ENCODE results near the gene SCOC.
A peak's percentile ranks its signal among the peaks of the same experiment; 100 is the strongest.
"Not testable (repeated sequence)": the region's sequence is repeated elsewhere in the genome, so short reads cannot be mapped to it uniquely, and the experiment has no call there.

The SCOC gene

GRCh38 chr4:140361099-140361498, 12.3 kb upstream of the SCOC start:
- DNase-seq (ENCODE audit: low read depth, low spot score), result no peak

DNA sequence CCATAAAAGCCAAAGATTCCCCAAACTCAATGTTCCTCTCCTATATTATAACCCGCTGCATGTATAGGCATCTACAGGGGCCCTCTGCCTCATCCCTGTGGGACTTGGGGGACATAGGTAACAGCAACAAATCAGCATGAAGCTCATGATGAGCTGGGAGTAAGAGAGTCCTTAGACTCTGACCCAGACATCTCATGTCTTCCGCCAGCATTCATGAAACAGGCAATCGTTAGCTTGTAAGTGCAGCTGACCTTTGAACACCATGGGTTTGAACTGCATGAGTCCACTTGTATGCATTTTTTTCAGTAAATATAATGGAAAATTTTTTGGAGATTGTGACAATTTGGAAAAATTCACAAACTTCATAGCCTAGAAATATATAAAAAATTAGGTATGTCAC, 10.4 kb upstream of the SCOC start:
- DNase-seq (ENCODE audit: low read depth, low spot score), result no peak

DNA sequence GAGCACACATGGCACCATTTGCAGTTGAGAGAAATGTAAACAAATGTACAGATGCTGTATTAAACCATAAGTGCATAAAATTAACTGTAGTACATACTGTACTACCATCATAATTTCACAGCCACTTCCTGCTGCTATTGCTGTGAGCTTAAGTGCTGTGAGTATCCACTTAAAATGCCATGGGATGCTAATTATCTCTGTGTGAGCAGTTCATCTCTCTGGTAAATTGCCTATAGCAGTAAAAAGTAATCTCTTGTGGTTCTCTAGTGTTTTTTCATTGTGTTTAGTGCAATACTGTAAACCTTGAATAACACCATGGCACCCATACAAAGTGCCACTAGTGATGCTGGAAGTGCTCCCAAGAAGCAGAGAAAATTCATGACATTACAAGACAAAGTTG, 9.9 kb upstream of the SCOC start:
- no peak for DNase-seq (ENCODE audit: low read depth, low spot score)

DNA sequence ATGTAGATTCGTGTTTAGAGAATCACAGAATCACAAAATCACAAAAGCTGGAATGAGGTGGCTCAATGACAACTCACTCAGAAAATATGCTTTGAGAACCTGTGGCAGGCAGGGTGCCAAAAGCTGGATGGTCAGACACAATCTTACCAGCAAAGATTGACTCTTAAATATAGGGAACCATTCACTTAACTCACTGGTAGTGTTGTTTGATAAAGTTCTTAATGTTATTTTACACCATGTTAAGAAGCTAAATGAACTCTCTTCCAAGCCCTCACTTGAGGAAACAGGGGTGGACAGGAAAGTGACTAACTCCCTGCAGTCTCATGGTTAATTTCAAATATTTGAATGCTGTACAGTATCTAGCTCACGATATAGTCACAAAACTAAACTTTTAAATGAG, 5.7 kb upstream of the SCOC start:
- DNase-seq (ENCODE audit: low read depth, low spot score), result no peak

DNA sequence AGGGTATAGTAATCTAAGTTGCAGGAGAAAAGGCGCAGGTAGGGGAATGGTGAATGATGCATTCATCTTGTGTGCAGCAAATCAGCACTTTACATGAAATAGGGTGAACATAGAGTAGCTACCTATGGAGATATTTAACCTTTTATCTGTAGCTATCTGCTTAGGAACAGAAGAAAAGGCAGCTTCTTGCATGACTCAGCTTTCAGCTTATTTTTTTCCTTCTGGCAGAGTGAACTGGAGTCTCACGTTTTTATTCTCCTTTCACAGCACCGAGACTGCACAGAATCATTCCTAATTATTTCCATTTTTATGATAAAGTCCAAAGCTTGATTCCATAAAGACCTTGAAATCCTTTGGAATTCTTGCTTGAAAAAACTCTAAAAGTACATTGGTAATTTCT, 4.8 kb upstream of the SCOC start:
- no peak for DNase-seq (ENCODE audit: low read depth, low spot score)

DNA sequence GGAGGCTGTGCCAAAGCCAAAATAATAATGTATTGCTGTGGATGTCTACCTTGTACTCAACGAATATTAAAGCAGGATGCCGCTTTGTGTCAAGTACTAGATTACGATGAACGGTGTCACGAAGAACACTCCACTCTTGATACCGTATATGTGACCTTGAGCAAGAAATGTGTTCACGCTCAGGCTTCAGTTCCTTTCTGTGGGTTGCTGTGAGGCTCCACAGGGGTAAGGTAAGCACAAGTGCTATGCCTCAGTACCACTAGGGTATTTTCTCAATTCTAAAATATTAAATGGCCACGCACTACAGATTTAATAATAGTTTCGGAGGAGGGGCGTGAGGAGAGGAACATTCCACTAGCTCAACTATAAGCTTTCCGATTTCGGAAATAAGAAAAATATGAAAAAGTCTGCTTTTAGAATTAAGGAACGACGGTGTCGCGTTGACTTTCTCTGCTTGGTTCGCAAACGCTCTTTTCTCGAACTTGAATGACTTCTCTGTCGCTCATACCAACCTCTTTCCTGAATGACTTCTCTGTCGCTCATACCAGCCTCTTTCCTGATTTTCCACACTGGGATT, 607 bp upstream of the SCOC start:
- no peak for DNase-seq (ENCODE audit: low read depth, low spot score)

GRCh38 chr4:140374130-140374477, 658 bp downstream of the SCOC start:
- no peak for DNase-seq (ENCODE audit: low read depth, low spot score)

DNA sequence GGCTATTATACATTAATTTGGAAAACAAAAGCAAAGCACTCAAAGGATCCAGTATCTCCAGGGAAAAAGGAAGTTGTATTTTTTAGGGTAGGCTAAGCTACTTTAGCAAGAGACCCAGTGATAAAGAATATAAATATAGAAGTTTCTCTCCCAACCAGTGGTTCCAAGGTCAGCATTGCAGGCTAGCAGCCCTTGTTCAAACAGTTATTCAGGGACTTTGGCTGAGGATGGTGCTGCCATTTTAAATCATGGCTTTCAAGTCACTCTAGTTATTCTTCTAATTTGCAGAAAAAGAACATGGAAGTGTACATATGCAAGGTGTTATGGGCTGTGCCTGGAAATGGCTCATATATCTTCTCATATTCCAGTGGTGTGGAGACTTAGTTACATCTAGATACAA, 9.3 kb downstream of the SCOC start:
- DNase-seq (ENCODE audit: low read depth, low spot score), result no peak

- DNase-seq (ENCODE audit: low read depth, low spot score), result no peak
Measured at GRCh38 chr4:140388015-140388414, 14.6 kb downstream of the SCOC start.

GRCh38 chr4:140395668-140396067, 22.2 kb downstream of the SCOC start:
- DNase-seq (ENCODE audit: low read depth, low spot score), result no peak

GRCh38 chr4:140400111-140400510, 26.7 kb downstream of the SCOC start:
- no peak for DNase-seq (ENCODE audit: low read depth, low spot score)

DNA sequence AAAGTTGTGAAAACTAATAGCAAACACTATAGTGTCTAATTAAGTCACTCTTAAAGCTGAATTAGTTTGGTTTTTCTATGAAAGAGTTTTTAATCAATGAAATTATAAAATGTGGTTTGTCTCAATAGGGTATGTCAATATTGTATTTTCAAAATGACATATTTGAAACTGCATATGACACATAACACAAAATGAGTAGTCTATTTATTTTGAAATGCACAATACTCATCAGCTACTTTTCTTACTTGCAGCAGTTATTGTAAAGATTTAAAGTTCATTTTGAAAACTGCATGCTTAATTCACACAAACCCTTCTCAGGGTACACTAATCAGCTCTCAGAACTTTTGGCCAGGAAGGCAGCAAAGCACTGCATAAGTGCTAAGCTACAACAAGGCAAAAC, 32.8 kb downstream of the SCOC start:
- no peak for DNase-seq (ENCODE audit: low read depth, low spot score)

GRCh38 chr4:140408974-140409373, 35.5 kb downstream of the SCOC start:
- no peak for DNase-seq (ENCODE audit: low read depth, low spot score)

DNA sequence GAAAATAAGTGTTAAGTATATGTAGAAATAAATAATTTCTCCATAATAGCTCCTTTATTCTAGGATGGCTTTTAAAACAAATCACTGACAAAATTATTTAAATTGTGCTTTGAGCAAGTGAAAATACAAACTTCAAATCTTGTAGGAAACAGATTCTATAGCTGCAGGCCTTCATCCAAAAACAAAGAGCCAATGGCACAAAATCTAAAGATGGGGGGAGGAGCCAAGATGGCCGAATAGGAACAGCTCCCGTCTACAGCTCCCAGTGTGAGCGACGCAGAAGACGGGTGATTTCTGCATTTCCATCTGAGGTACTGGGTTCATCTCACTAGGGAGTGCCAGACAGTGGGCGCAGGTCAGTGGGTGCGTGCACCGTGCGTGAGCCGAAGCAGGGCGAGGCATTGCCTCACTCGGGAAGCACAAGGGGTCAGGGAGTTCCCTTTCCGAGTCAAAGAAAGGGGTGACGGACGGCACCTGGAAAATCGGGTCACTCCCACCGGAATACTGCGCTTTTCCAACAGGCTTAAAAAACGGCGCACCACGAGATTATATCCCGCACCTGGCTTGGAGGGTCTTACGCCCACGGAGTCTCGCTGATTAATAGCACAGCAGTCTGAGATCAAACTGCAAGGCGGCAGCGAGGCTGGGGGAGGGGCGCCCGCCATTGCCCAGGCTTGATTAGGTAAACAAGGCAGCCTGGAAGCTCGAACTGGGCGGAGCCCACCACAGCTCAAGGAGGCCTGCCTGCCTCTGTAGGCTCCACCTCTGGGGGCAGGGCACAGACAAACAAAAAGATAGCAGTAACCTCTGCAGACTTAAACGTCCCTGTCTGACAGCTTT, 39.9 kb downstream of the SCOC start:
- DNase-seq (ENCODE audit: low read depth, low spot score), result not testable (repeated sequence)

GRCh38 chr4:140423106-140423505, 49.7 kb downstream of the SCOC start:
- DNase-seq (ENCODE audit: low read depth, low spot score), result no peak

DNA sequence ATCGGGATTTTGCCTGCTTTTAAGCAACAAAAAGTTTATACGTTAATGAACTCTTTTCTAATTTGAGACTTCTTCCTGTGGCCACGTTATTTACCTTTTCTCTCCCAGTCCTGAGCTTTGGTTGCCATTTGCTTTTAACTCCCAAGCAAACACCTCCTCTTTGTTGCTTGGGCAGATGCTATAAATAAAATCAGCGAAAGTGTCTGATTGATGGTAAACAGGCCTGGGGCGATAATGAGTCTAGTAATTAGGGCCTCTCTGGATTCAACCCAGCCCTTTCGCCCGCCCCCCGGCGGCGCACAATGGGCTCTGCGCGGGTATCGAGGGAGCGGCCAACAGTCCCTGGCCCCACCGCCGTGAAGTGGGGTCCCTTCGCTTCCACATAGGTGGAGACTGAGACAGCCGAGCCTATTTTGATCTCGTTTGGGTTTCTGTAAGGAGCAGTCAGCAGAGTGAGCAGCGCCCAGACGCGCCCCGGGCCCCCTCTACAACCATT, 53.2 kb downstream of the SCOC start:
- DNase-seq (ENCODE audit: low read depth, low spot score), result no peak

DNA sequence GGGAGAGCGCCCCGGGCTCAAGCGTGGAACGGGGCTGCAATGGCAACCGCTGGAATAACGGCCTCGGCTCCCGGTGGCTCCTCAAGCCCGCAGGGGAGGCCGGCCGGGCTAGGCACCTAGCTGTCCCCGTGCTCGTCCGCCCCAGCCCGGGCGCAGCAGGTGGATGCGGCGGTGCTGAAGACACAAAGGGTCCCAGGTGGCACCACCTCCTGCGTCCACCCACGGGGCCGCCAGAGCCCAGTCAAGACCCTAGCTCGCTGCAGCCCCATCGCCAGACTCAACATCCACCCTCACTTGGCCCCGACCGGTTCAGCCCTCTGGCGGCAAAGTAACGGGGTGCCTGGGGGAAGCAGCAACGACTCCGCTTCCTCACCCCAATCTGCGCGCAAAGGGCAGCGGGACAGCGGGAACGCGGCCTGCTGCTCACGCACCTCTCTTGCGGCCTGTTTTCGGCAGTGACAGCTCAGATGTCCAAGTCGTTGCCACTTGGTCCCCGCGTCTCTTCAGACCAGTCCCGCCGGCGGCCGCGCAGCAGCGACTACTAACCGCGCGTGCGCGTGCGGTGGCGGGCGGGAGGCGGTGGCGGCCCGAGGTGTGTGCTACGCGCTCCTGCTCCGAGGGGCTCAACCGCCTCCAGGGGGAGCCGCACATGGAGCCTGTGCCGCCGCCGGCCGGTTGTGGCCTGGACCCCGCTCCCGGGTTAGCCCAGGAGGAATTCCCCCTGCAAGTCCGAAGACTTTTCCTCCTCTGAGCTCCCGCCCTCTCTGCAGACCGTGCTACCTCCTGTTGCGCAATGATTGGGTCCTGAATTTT, 53.9 kb downstream of the SCOC start, which contains the start of gene CLGN:
Gene CLGN (minus strand): TSS at position 543 of the 813 bp plus-strand sequence. CDS start 14,570 bp downstream, outside the sequence.
- peak; percentile 54 for DNase-seq (ENCODE audit: low read depth, low spot score)

GRCh38 chr4:140427919-140428471, 54.5 kb downstream of the SCOC start:
- DNase-seq (ENCODE audit: low read depth, low spot score), result no peak
